H9 (cell line): ENCODE results near the gene ZNF385B. TPM values are rescaled to one million over a fixed set of nuclear protein-coding genes. Genes with fewer than 3 reads are reported as not detected.

Source experiments
- DNase-seq: peaks from one replicate; pipeline ENCODE4 v3.0.0-alpha.2; 2017
- H2AFZ ChIP-seq: one replicate; pipeline ENCODE4 v1.6.1; 2013; ENCODE audit warnings: mild to moderate bottlenecking, low read length, control low read depth, moderate library complexity
- H2AK5ac ChIP-seq: 2 replicates; pipeline ENCODE4 v1.6.1; 2013; ENCODE audit warnings: low read length, control low read depth, mixed read lengths; ENCODE audit not compliant: insufficient read length
- H2BK120ac ChIP-seq: one replicate; pipeline ENCODE4 v1.6.1; 2013; ENCODE audit warnings: low read depth, mild to moderate bottlenecking, low read length, control low read depth, inconsistent platforms; ENCODE audit not compliant: poor library complexity, severe bottlenecking
- H2BK12ac ChIP-seq: 2 replicates; pipeline ENCODE4 v1.6.1; 2013; ENCODE audit warnings: low read length, control low read depth, mixed read lengths, low read depth; ENCODE audit not compliant: insufficient read length
- H2BK15ac ChIP-seq: 2 replicates; pipeline ENCODE4 v1.6.1; 2013; ENCODE audit warnings: low read depth, low read length, control low read depth
- H2BK20ac ChIP-seq: one replicate; pipeline ENCODE4 v1.6.1; 2013; ENCODE audit warnings: low read depth, mild to moderate bottlenecking, low read length, control low read depth, inconsistent platforms; ENCODE audit not compliant: poor library complexity, severe bottlenecking
- H2BK5ac ChIP-seq: 2 replicates; pipeline ENCODE4 v1.6.1; 2013; ENCODE audit warnings: low read length, control low read depth, mixed read lengths; ENCODE audit not compliant: insufficient read length
- H3K14ac ChIP-seq: 2 replicates; pipeline ENCODE4 v1.6.1; 2013; ENCODE audit warnings: low read length, control low read depth; ENCODE audit not compliant: insufficient read depth
- H3K18ac ChIP-seq: 2 replicates; pipeline ENCODE4 v1.6.1; 2013; ENCODE audit warnings: low read depth, mild to moderate bottlenecking, mixed read lengths, low read length, control low read depth; ENCODE audit not compliant: insufficient read length
- H3K23ac ChIP-seq: 2 replicates; pipeline ENCODE4 v1.6.1; 2013; ENCODE audit warnings: low read length, control low read depth, mixed read lengths, low read depth; ENCODE audit not compliant: insufficient read length
- H3K23me2 ChIP-seq: 2 replicates; pipeline ENCODE4 v1.6.1; 2013; ENCODE audit warnings: low read depth, mild to moderate bottlenecking, mixed read lengths, low read length, control low read depth; ENCODE audit not compliant: insufficient read length, poor library complexity, severe bottlenecking
- H3K27ac ChIP-seq: 2 replicates; pipeline ENCODE4 v1.5.1; 2013; ENCODE audit warnings: low read length, control low read depth, mixed read lengths, low read depth; ENCODE audit not compliant: insufficient read length
- H3K27me3 ChIP-seq: 2 replicates; pipeline ENCODE4 v1.6.1; 2013; ENCODE audit warnings: low read length, control low read depth, inconsistent platforms; ENCODE audit not compliant: insufficient read depth
- H3K4ac ChIP-seq: 2 replicates; pipeline ENCODE4 v1.6.1; 2013; ENCODE audit warnings: low read depth, mild to moderate bottlenecking, control low read depth, inconsistent platforms, low read length, moderate library complexity
- H3K4me1 ChIP-seq: 2 replicates; pipeline ENCODE4 v1.6.1; 2013; ENCODE audit warnings: low read length, control low read depth, inconsistent platforms; ENCODE audit not compliant: insufficient read depth
- H3K4me2 ChIP-seq: 2 replicates; pipeline ENCODE4 v1.6.1; 2013; ENCODE audit warnings: low read length, control low read depth, mixed read lengths; ENCODE audit not compliant: insufficient read length, insufficient read depth
- H3K56ac ChIP-seq: 2 replicates; pipeline ENCODE4 v1.6.1; 2013; ENCODE audit warnings: low read depth, mild to moderate bottlenecking, mixed read lengths, low read length, control low read depth; ENCODE audit not compliant: insufficient read length
- H3K79me1 ChIP-seq: 2 replicates; pipeline ENCODE4 v1.6.1; 2013; ENCODE audit warnings: low read depth, mild to moderate bottlenecking, moderate library complexity, low read length, control low read depth, inconsistent platforms; ENCODE audit not compliant: insufficient read depth, poor library complexity, severe bottlenecking
- H3K79me2 ChIP-seq: 2 replicates; pipeline ENCODE4 v1.6.1; 2013; ENCODE audit warnings: low read length, control low read depth, inconsistent platforms; ENCODE audit not compliant: insufficient read depth
- H3K9ac ChIP-seq: 2 replicates; pipeline ENCODE4 v1.6.1; 2013; ENCODE audit warnings: low read length, control low read depth, mixed read lengths; ENCODE audit not compliant: insufficient read length; ENCODE audit errors: extremely low read depth
- H3K9me3 ChIP-seq: one replicate; pipeline ENCODE4 v1.6.1; 2013; ENCODE audit warnings: low read depth, low read length, inconsistent platforms; ENCODE audit not compliant: control insufficient read depth
- H3T11ph ChIP-seq: one replicate; pipeline ENCODE4 v1.6.1; 2013; ENCODE audit warnings: mild to moderate bottlenecking, low read length, control low read depth, inconsistent platforms
- H4K20me1 ChIP-seq: one replicate; pipeline ENCODE4 v1.6.1; 2013; ENCODE audit not compliant: control insufficient read depth, insufficient read length, insufficient read depth
- H4K5ac ChIP-seq: 2 replicates; pipeline ENCODE4 v1.6.1; 2013; ENCODE audit warnings: low read depth, mild to moderate bottlenecking, mixed read lengths, low read length, control low read depth; ENCODE audit not compliant: insufficient read length
- H4K8ac ChIP-seq: replicated peaks from 2 replicates; pipeline ENCODE4 v1.6.1; 2013; ENCODE audit warnings: low read length, control low read depth, mixed read lengths, low read depth; ENCODE audit not compliant: insufficient read length
- H4K91ac ChIP-seq: 2 replicates; pipeline ENCODE4 v1.6.1; 2013; ENCODE audit warnings: low read depth, mild to moderate bottlenecking, moderate library complexity, mixed read lengths, low read length, control low read depth; ENCODE audit not compliant: insufficient read length
- H3K27ac Mint-ChIP-seq, 3 experiments: 2 replicates in 2 of 3; 3 replicates in 1 of 3; pipeline ENCODE4 v1.8.0; 2020 to 2021; ENCODE audit warnings: mixed read lengths in 3 of 3, mild to moderate bottlenecking in 1 of 3, moderate library complexity in 1 of 3
- H3K27me3 Mint-ChIP-seq: 2 replicates; pipeline ENCODE4 v1.8.0; 2021; ENCODE audit warnings: low read depth, mild to moderate bottlenecking, moderate library complexity, mixed read lengths
- H3K36me3 Mint-ChIP-seq, 3 experiments: 2 replicates in 2 of 3; 3 replicates in 1 of 3; pipeline ENCODE4 v1.8.0; 2020 to 2021; ENCODE audit warnings: low read depth in 3 of 3, mixed read lengths in 3 of 3; ENCODE audit not compliant: insufficient read depth in 1 of 3
- H3K4me1 Mint-ChIP-seq, 2 experiments: 2 replicates each; pipeline ENCODE4 v1.8.0; 2020; ENCODE audit warnings: mixed read lengths in 2 of 2
- H3K4me3 Mint-ChIP-seq, 2 experiments: 2 replicates in 1 of 2; 3 replicates in 1 of 2; pipeline ENCODE4 v1.8.0; 2020 to 2021; ENCODE audit warnings: mild to moderate bottlenecking in 2 of 2, mixed read lengths in 2 of 2, moderate library complexity in 1 of 2
- H3K9me3 Mint-ChIP-seq, 2 experiments: 2 replicates in 1 of 2; 3 replicates in 1 of 2; pipeline ENCODE4 v1.8.0; 2020; ENCODE audit warnings: mild to moderate bottlenecking in 2 of 2, mixed read lengths in 2 of 2, moderate library complexity in 1 of 2
- WGBS: extraction: QIAGEN DNeasy Blood & Tissue Kit; methylation state at CpG from one replicate; pipeline ENCODE4 v1.1.7; 2013; ENCODE audit warnings: missing lambda C conversion rate, low lambda C conversion rate, mixed read lengths; ENCODE audit not compliant: insufficient read length; ENCODE audit errors: extremely low coverage; 5-methylcytosine and 5-hydroxymethylcytosine counted together
- total RNA-seq: library from RNA; stranded (reverse); gene quantifications from 2 replicates; pipeline ENCODE4 v1.2.1, GENCODE V29; 2021
- TF ChIP-seq, protein P1 (sequence below): fragments of 200-600 bp; sonication (generic); conservative IDR thresholded peaks from 3 replicates; pipeline ENCODE4 v1.8.0; 2021; ENCODE audit warnings: antibody characterized with exemption, mild to moderate bottlenecking

Gene ZNF385B
- total RNA-seq, 1 experiment from 2014 or later, result 2.1 TPM

DNA sequence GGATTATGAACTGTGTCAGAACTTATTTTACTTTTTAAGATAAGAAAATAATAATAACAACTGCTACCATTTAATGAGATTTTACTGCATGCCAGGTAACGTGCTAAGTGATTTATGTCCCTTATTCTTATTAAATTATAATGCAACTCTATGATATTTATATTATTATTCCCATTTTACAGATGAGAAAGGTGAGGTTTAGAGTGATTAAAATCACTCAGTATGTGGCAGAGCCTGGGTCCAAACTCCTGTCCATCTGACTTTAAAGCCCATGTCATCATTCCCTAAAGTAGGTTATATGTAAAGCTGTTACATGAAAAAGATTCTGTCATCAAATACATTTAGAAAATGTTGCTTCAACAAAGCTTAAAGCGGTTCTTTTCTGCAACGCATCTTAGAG, 308.0 kb downstream of the ZNF385B start:
- H2BK20ac ChIP-seq, result no peak overlapping the region
- H3K4me1 ChIP-seq, result peaks cover 5% of the 10 kb centered on the region; the same call in 1 of the 2 replicates
- H2AFZ ChIP-seq, result no peak overlapping the region
- H3K79me2 ChIP-seq, result no peaks in the 10 kb centered on the region
- no peak overlapping the region for H3K23ac ChIP-seq
- no peak overlapping the region for H2AK5ac ChIP-seq
- TF ChIP-seq, protein P1, sequence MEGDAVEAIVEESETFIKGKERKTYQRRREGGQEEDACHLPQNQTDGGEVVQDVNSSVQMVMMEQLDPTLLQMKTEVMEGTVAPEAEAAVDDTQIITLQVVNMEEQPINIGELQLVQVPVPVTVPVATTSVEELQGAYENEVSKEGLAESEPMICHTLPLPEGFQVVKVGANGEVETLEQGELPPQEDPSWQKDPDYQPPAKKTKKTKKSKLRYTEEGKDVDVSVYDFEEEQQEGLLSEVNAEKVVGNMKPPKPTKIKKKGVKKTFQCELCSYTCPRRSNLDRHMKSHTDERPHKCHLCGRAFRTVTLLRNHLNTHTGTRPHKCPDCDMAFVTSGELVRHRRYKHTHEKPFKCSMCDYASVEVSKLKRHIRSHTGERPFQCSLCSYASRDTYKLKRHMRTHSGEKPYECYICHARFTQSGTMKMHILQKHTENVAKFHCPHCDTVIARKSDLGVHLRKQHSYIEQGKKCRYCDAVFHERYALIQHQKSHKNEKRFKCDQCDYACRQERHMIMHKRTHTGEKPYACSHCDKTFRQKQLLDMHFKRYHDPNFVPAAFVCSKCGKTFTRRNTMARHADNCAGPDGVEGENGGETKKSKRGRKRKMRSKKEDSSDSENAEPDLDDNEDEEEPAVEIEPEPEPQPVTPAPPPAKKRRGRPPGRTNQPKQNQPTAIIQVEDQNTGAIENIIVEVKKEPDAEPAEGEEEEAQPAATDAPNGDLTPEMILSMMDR, result no peak
- H2BK12ac ChIP-seq, result no peak overlapping the region
- no peaks in the 10 kb centered on the region for H3K23me2 ChIP-seq
- H3K27me3 ChIP-seq, result no peaks in the 10 kb centered on the region
- Mint-ChIP-seq H3K27me3 (peaks cover 17% of the 10 kb centered on the region), H3K9me3 (peaks cover 0 to 2% of the 10 kb centered on the region in 2 experiments; a peak in 2 of 5 replicates), H3K27ac (no peak overlapping the region), H3K4me3 (no peak overlapping the region), H3K4me1 (peaks cover 48 to 51% of the 10 kb centered on the region in 2 experiments), H3K36me3 (peaks cover 0 to 4% (median 0%) of the 10 kb centered on the region in 3 experiments; a peak in 1 of 7 replicates)
- H4K5ac ChIP-seq, result no peak overlapping the region
- no peak overlapping the region for H3K56ac ChIP-seq
- no peaks in the 10 kb centered on the region for H3K79me1 ChIP-seq
- no peak for DNase-seq
- H2BK15ac ChIP-seq, result no peak overlapping the region
- no peak overlapping the region for H3K4me2 ChIP-seq
- no peak overlapping the region for H4K91ac ChIP-seq
- no peak overlapping the region for H4K8ac ChIP-seq
- no peak overlapping the region for H3K4ac ChIP-seq
- H3K27ac ChIP-seq, result no peak overlapping the region
- H3K18ac ChIP-seq, result no peak overlapping the region
- H3K14ac ChIP-seq, result no peak overlapping the region
- H3K9ac ChIP-seq, result no peak overlapping the region
- no peaks in the 10 kb centered on the region for H4K20me1 ChIP-seq
- H3K9me3 ChIP-seq, result no peaks in the 10 kb centered on the region
- WGBS, result no CpG with 5 or more reads among the region's 3 CpGs
- H3T11ph ChIP-seq, result no peak overlapping the region
- no peak overlapping the region for H2BK5ac ChIP-seq
- H2BK120ac ChIP-seq, result no peak overlapping the region
